HepG2 (cell line): ENCODE measurements around the gene METTL1. TPM values are rescaled to one million over a fixed set of nuclear protein-coding genes. Genes with fewer than 3 reads are reported as not detected.

Experiments
- ATAC-seq: fragments of 200-7000 bp; cut with Tn5 transposase; 3 replicates; pipeline ENCODE4 v1.9.1; 2020; ENCODE audit warnings: mild to moderate bottlenecking, moderate library complexity
- BruUV-seq: library from RNA; stranded (reverse); fragments of 400-500 nt; replicated peaks from 2 replicates; lab custom pipeline; 2021; lab: Mats Ljungman, UMichigan
- CTCF ChIA-PET: fragments of 300-600 bp; formaldehyde crosslinking; extraction: SDS; loops from one replicate; lab custom pipeline; 2021; ENCODE audit warnings: low total read pairs, inconsistent platforms, low intra/inter-chr PET ratio; lab: Yijun Ruan, JAX
- POLR2A ChIA-PET: fragments of 350-600 bp; sonication (Branson Sonifier 250); formaldehyde crosslinking; loops from one replicate; lab custom pipeline; 2020; ENCODE audit warnings: antibody characterized with exemption, inconsistent platforms; lab: Yijun Ruan, JAX
- DNase-seq: peaks from one replicate; pipeline ENCODE4 v3.0.0-alpha.2; 2015; ENCODE audit warnings: low spot score
- FAIRE-seq: peaks from 3 replicates; lab custom pipeline; 2011; peaks lifted over from hg19 to GRCh38; lab: Jason Lieb, UNC
- H2AFZ ChIP-seq: one replicate; pipeline ENCODE4 v1.6.1; 2011; ENCODE audit warnings: low read length, inconsistent platforms
- H3K27ac ChIP-seq: fragments of 300-600 bp; 3 replicates; pipeline ENCODE4 v1.8.0; 2011; ENCODE audit warnings: mixed run types, mild to moderate bottlenecking, mixed read lengths, low read length, inconsistent platforms; ENCODE audit not compliant: insufficient read depth; ENCODE audit errors: extremely low read length
- H3K27me3 ChIP-seq, 2 experiments: fragments of 200-600 bp in 1 of 2; 2 replicates in 1 of 2; 3 replicates in 1 of 2; pipeline versions ENCODE4 v1.6.0 to v1.8.0; 2011; ENCODE audit warnings: low read length in 2 of 2, mild to moderate bottlenecking in 2 of 2, moderate library complexity in 2 of 2, inconsistent platforms in 1 of 2; ENCODE audit not compliant: insufficient read depth in 2 of 2, control insufficient read depth in 1 of 2
- H3K36me3 ChIP-seq, 2 experiments: fragments of 200-600 bp in 1 of 2; replicated peaks in 1 of 2; 2 replicates in 1 of 2; 3 replicates in 1 of 2; pipeline versions ENCODE4 v1.5.1 to v1.8.0; 2011; ENCODE audit warnings: low read length in 2 of 2, inconsistent platforms in 1 of 2; ENCODE audit not compliant: insufficient read depth in 2 of 2, control insufficient read depth in 1 of 2
- H3K4me1 ChIP-seq: 2 replicates; pipeline ENCODE4 v1.5.1; 2012; ENCODE audit warnings: low read length, inconsistent platforms; ENCODE audit not compliant: insufficient read depth
- H3K4me2 ChIP-seq: 2 replicates; pipeline ENCODE4 v1.6.0; 2011; ENCODE audit warnings: low read depth, low read length, inconsistent platforms
- H3K4me3 ChIP-seq, 3 experiments: fragments of 200-600 bp in 1 of 3; sonication (generic), shearing (Covaris generic) in 1 of 3; replicated peaks in 1 of 3; 2 replicates each; pipeline ENCODE4 v1.5.1; 2011 to 2016; ENCODE audit warnings: low read length in 3 of 3, inconsistent platforms in 2 of 3, low read depth in 2 of 3, mild to moderate bottlenecking in 2 of 3, control low read depth in 1 of 3, mixed read lengths in 1 of 3; ENCODE audit not compliant: insufficient read depth in 1 of 3
- H3K79me2 ChIP-seq: one replicate; pipeline ENCODE4 v1.6.1; 2011; ENCODE audit warnings: low read length, inconsistent platforms; ENCODE audit not compliant: insufficient read depth
- H3K9ac ChIP-seq: 2 replicates; pipeline ENCODE4 v1.6.0; 2011; ENCODE audit warnings: mild to moderate bottlenecking, low read depth, low read length, inconsistent platforms; ENCODE audit not compliant: insufficient read depth
- H3K9me3 ChIP-seq: 2 replicates; pipeline ENCODE4 v1.5.1; 2012; ENCODE audit warnings: mild to moderate bottlenecking, low read length
- H4K20me1 ChIP-seq: 2 replicates; pipeline ENCODE4 v1.6.0; 2011; ENCODE audit warnings: inconsistent platforms, mild to moderate bottlenecking, low read length, moderate library complexity; ENCODE audit not compliant: insufficient read depth
- FOSL1 ChIP-seq: sonication (generic); formaldehyde crosslinking; IDR thresholded peaks from 2 replicates; pipeline ENCODE4 v1.9.0; 2021; ENCODE audit warnings: missing genetic modification reagents, borderline replicate concordance
- KLF9 ChIP-seq: IDR thresholded peaks from 2 replicates; pipeline ENCODE4 v1.6.1; 2016; ENCODE audit warnings: low read depth
- MXI1 ChIP-seq: IDR thresholded peaks from 3 replicates; pipeline ENCODE4 v1.6.1; 2012; ENCODE audit warnings: low read depth, low read length, inconsistent platforms, borderline replicate concordance
- PAF1 ChIP-seq: IDR thresholded peaks from 2 replicates; pipeline ENCODE4 v1.6.1; 2016; ENCODE audit warnings: missing genetic modification reagents, missing compliant biosample characterization
- SRSF4 ChIP-seq: fragments of 200-400 bp; formaldehyde crosslinking; IDR thresholded peaks from one replicate; pipeline ENCODE4 v1.6.1; 2018; ENCODE audit warnings: mild to moderate bottlenecking, low read depth, low read length, moderate library complexity; ENCODE audit not compliant: poor library complexity, severe bottlenecking
- TCF12 ChIP-seq, 2 experiments: fragments of 450-650 bp in 1 of 2; sonication (generic) in 1 of 2; formaldehyde crosslinking in 1 of 2; IDR thresholded peaks; 2 replicates each; pipeline versions ENCODE4 v1.6.1 to v1.8.0; 2017 to 2022; ENCODE audit warnings: antibody characterized with exemption in 1 of 2, mild to moderate bottlenecking in 1 of 2, missing genetic modification reagents in 1 of 2, moderate library complexity in 1 of 2
- ZC3H13 ChIP-seq: sonication (generic); formaldehyde crosslinking; IDR thresholded peaks from 2 replicates; pipeline ENCODE4 v1.8.1; 2023; ENCODE audit warnings: mild to moderate bottlenecking, missing genetic modification reagents, moderate library complexity
- ZNF274 ChIP-seq: sonication (generic); formaldehyde crosslinking; IDR thresholded peaks from 2 replicates; pipeline ENCODE4 v1.5.1; 2020; ENCODE audit warnings: mild to moderate bottlenecking, missing genetic modification reagents
- ZNF331 ChIP-seq: sonication (generic); formaldehyde crosslinking; IDR thresholded peaks from 2 replicates; pipeline ENCODE4 v1.4.0; 2020; ENCODE audit warnings: missing genetic modification reagents
- ZNF556 ChIP-seq: sonication (generic); formaldehyde crosslinking; IDR thresholded peaks from 2 replicates; pipeline ENCODE4 v1.4.0; 2020; ENCODE audit warnings: mild to moderate bottlenecking, missing genetic modification reagents, borderline replicate concordance
- ZNF589 ChIP-seq: sonication (generic); formaldehyde crosslinking; conservative IDR thresholded peaks from 2 replicates; pipeline ENCODE4 v1.8.0; 2022; ENCODE audit warnings: mild to moderate bottlenecking, moderate library complexity, missing genetic modification reagents
- ZNF720 ChIP-seq: sonication (generic); formaldehyde crosslinking; IDR thresholded peaks from 2 replicates; pipeline ENCODE4 v1.4.0; 2020; ENCODE audit warnings: missing genetic modification reagents
- WGBS: methylation state at CpG from one replicate; pipeline ENCODE4 v1.1.6; 2017; ENCODE audit warnings: low lambda C conversion rate; 5-methylcytosine and 5-hydroxymethylcytosine counted together
- in situ Hi-C: cut with HindIII; loops from 2 replicates; pipeline ENCODE4 v1.10.0; 2017; ENCODE audit warnings: low pct_unique_long_range_greater_than_20kb; ENCODE audit not compliant: extremely low pct_ligation_motif_present
- intact Hi-C: fragments of 100-400 bp; cut with micrococcal nuclease; formaldehyde crosslinking; loops from one replicate; pipeline ENCODE4 v1.10.0; 2022; ENCODE audit not compliant: unreplicated experiment
- polyA plus RNA-seq, 8 experiments: library from polyadenylated mRNA; depleted of rRNA in 3 of 8; stranded (reverse) in 7 of 8; unstranded in 1 of 8; fragments of >200 nt; fragmentation: Illumina TruSeq in 4 of 8; extraction: Trizol in 4 of 8; gene quantifications; 2 replicates each; pipeline versions ENCODE4 v1.2.1 to v1.2.3, GENCODE V29; 2011 to 2016; ENCODE audit warnings: low read depth in 4 of 8, missing spikeins in 1 of 8, mixed read lengths in 1 of 8; ENCODE audit not compliant: insufficient read depth in 1 of 8
- total RNA-seq, 5 experiments: library from RNA; depleted of rRNA; stranded (reverse); fragments of >200 nt; fragmentation: Illumina TruSeq; extraction: Trizol; gene quantifications; 2 replicates each; pipeline ENCODE4 v1.2.3, GENCODE V29; 2016; ENCODE audit warnings: low read depth in 1 of 5

Gene METTL1
- total and polyA plus RNA-seq, 2 of the 13 experiments (the other 11 are each of a cell fraction or from before 2014, with no cell fraction given) = 34.7 to 36.9 TPM

GRCh38 chr12:57725851-57726150 is 46.1 kb downstream of the METTL1 start:
- no peak overlapping the region for H3K27ac ChIP-seq
- 0 out of 2 replicates have a peak, but pooled peaks cover 4% of the 10 kb centered on the region for H3K4me1 ChIP-seq
- 0 out of 2 replicates have a peak overlapping the region, but pooled peaks have one; percentile 52 for H3K9ac ChIP-seq
- H3K36me3 ChIP-seq = peaks cover 0 to 4% of the 10 kb centered on the region in 2 experiments; a peak in 1 of 5 replicates
- H3K79me2 ChIP-seq = no peaks in the 10 kb centered on the region
- H3K27me3 ChIP-seq = peaks cover 0 to 14% of the 10 kb centered on the region in 2 experiments; a peak in 3 of 5 replicates
- H3K4me3 ChIP-seq = peak overlapping the region; percentile 81 to 91 (median 89); a peak in 5 of 6 replicates
- WGBS = 3% methylated on average over 10 of the region's 10 CpGs
- ATAC-seq = no peak; the same call in 2 of the 3 replicates
- ChIA-PET CTCF (interaction anchor here (1.7 kb wide), 1 partner anchor 10 kb away, joined by 6 read pairs; no protein-coding TSS in a partner anchor), POLR2A (interaction anchor here (0.6 to 2.1 kb wide), 10 partner anchors 8 to 121 kb away, joined by 3 to 23 read pairs (median 4); partner anchors contain the start of genes ARHGEF25, CDK4, CTDSP2 and EEF1AKMT3)
- no peaks in the 10 kb centered on the region for H4K20me1 ChIP-seq
- in situ Hi-C loops = no loop called here
- no TSS peak for BruUV-seq
- FAIRE-seq = no peak
- no peak for DNase-seq
- TF ChIP-seq ZNF720 (CRISPR knock-in tag) (no peak), FOSL1 (CRISPR knock-in tag) (no peak), ZNF331 (CRISPR knock-in tag) (no peak), TCF12 (IDR thresholded peaks at IDR 0.05) (no peak), TCF12 (CRISPR knock-in tag; IDR thresholded peaks at IDR 0.05) (no peak), ZC3H13 (CRISPR knock-in tag) (0 out of 2 replicates have a peak, but pooled peaks have one; percentile 53), ZNF274 (CRISPR knock-in tag) (0 out of 2 replicates have a peak, but pooled peaks have one; percentile 6), ZNF589 (CRISPR knock-in tag) (0 out of 2 replicates have a peak, but pooled peaks have one; percentile 35), KLF9 (CRISPR knock-in tag) (no peak), PAF1 (no peak), SRSF4 (no peak), MXI1 (no peak), ZNF556 (CRISPR knock-in tag) (0 out of 2 replicates have a peak, but pooled peaks have one; percentile 8)
- no peaks in the 10 kb centered on the region for H3K9me3 ChIP-seq
- H3K4me2 ChIP-seq = peak overlapping the region; percentile 98
- no peak overlapping the region for H2AFZ ChIP-seq
- intact Hi-C loops = no loop called here
